Activated CD8-positive, alpha-beta memory T cell treated with anti-CD3 and anti-CD28 coated beads for 1 hour (primary cell): ENCODE results near the gene VLDLR.

ENCODE experiments used
- DNase-seq, 2 donors: peaks; one replicate each; pipeline ENCODE4 v3.0.0-alpha.2; 2020; ENCODE audit warnings: low read depth in 1 of 2; ENCODE audit errors: extremely low read depth in 1 of 2

The VLDLR gene

DNA sequence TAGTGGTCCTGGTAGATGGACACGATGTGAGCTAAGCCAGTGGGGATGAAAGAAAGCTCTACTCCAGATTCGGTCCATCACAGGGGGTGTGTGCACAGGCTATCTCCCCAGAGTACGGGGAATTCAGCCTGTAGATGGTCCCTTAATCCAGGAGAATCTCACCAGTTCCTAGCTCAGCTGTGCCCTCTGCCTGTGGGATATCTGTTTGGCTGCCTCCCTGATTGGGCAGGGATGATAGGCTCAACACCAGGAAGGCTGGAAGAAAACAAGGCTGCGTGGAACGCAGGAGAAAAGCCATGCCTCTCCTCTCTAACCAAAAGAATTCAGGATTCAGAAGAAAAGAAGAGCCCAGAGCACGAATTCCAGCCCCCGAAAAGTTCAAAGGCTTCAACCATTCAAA, 40.9 kb downstream of the VLDLR start:
- no peak for DNase-seq

DNA sequence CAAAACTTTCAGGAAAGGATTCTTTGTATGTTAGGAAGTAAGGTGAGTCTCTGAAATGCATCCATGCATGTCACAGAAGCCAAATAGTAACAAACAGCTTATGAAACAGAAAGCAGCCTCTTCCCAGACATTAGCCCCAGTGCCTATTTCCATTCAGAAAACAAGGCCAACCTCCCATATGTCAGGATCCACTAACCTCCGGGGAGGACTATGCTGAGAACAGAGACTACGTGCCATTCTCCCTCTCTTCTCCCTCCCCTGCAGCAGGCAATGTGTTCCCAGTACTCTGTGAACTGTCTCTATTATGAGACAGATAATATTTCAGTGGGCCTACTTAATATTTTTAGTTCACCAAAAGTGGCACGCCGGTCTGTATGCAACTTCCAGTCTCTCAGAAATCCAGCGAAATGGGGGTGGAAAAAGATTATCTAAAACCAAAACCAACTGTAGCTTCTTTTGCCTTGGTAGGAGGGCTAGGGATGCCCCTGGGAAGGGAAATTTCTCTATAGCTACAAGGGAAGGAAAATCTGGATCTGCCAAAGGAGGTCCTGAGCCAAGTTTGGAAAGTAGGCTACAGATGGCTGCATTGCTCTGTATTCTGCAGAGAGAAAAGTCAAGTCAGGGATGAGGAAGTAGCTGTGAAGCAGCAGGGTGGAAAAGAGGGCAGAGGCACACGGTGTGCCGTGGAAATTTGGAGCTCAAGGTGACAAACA, 42.0 kb downstream of the VLDLR start:
- no peak for DNase-seq

DNA sequence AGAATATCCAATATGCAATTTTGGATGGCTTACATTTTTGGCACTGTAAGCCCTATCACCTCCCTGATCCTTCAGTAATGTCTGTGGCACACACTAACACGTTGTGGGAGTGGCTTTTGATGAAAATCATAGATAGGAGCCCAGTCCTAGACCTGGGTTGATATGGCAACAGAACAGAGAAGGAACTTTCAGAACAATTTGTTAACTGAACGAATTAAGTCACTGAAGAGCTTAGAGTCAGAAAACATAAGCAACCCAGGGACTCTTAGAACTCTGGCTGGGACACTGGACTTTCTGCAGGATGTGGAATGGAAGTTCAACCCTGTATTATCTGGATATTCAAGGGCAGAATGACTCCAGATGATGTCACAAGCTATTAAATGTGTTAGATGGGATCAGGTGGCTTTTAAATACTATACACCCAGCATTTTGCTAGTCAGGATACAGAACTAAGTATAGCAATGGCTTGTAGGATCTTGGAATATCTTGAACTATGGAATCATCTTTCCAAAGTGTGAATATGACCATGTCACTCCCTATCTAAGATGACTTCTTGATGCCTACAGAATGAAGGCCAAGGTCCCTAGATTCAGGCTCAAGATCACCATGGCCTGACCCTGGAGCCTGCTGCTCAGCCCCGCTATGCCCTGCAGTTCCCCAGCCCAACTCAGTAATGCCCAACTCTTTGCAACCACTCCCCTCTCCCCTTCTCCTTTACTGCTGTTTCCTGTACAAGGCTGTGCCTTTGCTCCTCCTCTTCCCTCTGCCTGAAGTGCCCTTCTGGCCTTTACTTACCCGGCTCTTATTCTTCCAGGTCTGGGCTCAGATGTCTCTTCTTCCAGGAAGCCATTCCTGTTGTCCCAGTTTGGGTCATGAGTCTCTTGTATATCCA, 42.8 kb downstream of the VLDLR start:
- DNase-seq: no peak

DNA sequence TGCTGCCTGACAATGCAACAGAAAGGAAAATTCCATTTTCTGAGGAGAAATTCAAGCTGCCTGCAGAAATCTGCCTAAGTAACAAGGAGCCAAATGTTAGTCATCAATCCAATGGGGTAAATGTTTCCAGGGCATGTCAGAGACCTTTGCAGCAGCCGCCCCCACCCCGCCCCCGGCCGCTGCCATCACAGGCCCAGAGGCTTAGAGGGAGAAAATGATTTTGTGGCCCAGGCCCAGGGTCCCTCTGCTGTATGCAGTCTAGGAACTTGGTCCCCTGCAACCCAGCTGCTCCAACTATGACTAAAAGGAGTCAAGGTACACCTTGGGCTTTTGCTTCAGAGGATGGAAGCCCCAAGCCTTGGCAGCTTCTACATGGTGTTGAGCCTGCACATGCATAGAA, 45.0 kb downstream of the VLDLR start:
- DNase-seq: no peak

DNA sequence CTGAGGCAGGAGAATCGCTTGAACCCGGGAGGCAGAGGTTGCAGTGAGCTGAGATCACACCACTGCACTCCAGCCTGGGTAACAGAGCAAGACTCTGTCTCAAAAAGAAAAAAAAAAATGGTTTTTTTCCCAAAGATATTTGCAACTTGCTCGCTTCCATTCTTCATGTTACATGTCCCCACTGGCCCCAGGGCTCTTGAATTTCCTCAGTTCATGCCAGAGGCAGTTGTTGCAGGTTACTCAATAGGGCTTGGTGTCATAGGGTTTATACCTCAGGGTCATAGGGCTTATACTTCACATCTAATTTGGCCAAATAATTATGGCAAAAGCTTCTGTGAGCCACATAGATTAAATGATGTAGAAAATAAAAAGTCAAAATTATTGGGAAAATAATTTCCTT, 51.6 kb downstream of the VLDLR start:
- DNase-seq: no peak

DNA sequence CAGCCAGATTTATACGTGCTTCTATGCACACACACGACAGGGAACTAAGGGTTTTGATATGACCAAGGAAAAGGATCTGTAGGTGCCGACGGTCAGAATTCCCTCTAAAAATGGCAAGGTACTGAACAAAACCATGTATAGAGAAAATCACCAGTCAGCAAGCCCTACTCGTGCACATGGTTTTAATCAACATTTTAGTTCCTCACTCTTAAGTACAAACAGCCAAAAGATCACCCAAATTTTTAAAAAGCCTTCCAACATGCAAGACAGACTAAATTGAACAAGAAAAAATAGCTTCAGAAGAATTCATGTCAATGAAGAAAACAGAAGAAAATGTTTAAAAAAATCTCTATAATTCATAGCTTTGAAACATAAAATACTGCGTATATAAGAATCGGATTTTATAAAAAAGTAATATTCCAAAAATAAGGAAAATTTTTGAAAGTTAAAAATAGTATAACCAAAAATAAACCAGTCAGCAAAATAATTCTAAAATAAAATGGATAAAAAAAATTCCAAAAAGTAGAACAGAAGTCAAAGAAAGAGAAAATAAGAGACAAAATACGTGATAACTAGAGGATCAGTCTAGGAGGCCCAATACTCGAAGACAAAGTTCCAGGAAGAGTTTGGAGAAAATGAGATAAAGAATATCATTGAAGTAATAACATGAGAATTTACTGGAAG, 52.7 kb downstream of the VLDLR start:
- no peak for DNase-seq

DNA sequence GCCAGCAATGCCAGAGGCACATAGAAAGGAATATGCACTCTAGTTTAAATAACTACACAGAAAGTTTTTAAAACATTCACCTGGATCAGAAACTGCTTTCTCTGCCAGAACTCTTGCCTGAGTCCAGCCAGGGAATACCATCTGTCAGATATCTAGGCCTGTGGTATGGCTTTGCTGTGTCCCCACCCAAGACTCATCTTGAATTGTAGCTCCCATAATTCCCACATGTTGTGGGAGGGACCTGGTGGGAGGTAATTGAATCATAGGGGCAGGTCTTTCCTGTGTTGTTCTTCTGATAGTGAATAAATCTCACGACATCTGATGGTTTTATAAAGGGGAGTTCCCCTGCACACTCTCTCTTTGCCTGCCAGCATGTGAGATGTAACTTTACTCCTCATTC, 54.2 kb downstream of the VLDLR start:
- DNase-seq: no peak

DNA sequence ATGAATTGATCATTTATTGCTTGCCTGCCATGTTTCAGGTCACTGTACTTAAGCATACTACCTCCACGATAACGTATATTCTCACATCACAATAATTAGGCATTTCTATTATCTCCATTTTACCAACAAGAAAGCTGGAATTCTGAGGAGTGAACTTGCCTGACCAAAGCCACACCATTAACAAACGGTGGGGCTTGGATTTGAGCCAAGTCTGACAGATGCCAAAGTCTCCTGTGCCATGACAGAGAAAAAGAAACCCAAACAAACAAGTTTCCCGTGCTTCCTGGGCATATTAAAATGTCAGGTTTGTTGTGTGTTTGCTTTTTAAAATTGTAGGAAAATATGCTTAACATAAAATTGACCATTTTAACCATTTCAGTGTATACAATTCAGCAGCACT, 54.9 kb downstream of the VLDLR start:
- no peak for DNase-seq

DNA sequence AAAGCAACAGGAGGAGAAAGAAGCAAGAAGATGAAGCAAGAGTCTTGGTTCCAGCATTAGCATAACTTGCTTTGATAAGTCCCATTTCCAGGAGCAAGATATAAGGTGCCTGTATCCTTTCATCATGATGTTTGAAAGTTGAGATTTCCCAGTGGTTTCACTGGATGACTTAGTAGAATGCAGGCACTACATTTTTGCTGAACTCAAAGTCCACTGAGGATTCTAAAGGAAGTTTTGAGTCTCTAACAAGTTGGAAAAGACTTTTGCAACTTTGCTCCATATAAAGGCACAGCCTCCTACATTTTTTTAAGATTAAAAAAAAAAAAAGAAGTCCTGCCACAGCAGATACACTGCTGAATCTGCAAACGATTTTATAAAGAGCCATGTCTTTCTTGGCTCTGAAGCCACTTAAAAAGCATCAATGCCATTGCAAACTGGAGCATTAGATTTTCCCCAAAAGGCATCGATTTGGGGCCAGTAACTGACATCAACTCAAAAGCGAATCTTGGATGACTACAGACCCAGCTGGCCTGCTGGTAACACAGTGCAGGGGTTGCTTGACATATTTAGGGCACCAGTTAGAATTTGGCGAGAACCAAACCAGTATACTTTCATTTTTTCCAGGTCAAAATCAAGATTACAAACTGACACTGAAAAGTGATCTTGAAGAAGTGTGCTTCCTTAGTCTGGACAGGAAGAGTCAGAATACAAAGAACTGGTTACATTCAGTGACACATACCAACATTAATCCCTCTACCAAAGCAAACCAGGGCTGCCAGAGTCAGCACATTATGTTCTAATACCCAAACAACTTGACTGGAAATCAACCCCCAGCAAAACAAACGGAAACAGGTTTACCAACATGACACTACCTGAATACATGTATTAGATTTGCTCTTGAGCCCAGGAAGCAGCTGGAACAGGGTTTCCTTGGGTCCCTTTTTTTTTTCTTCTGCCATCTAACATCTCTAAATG, 56.6 kb downstream of the VLDLR start:
- DNase-seq: no peak

DNA sequence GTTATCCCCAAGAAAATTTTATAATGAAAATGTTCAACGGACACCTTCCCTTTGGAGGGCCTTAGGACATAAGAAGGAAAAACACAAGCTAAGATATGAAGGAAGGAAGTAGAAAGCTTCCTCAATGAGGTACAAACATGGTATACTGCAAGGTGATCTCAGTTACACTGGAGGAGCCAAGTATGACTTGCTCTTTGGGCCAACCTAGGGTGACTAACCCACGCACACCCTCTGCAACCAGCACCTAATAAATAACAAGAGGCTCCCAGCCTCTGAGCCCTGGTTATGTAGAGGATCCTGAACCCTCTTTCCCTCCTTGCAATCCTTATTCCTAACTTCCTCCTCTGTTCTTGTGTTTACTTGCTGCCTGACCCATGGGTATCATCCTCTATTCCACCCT, 57.4 kb downstream of the VLDLR start:
- no peak for DNase-seq

DNA sequence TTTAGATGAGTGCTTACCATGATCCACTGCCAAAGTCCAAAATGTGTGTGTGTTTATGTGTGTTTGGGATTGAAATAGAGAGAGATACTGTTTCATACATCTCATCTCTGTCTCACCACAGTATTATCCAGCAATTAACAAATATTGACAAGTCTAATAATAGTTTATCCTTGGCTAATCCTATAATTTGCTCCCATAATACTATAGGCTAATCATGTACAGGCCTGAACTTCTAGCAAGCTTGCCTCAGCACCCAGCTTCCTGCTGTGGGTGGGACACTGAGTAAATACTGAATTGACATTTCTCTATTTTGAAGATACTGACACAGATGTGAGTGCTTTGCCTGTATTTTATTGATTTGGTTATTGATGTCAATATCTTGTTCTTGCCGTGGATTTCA, 60.4 kb downstream of the VLDLR start:
- DNase-seq: no peak

DNA sequence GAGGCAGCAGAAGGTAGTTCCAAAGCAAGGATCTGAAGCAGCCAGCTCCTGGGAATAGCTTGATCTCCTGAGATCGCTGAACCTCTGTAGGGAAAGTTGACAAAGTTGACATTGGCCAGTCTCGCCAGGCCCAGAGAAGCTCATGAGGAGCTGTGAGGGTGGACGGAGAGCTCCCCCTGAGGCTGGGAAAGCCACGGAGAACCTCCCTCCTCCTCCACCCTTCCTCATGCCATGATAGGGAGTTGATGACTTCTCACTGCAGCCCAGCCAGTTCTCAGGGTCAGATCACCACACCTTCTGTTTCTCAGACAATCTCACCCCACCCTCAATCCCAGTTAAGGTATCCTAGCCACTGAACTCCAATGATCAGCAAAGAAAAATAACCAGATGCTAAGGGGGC, 65.3 kb downstream of the VLDLR start:
- DNase-seq: no peak

DNA sequence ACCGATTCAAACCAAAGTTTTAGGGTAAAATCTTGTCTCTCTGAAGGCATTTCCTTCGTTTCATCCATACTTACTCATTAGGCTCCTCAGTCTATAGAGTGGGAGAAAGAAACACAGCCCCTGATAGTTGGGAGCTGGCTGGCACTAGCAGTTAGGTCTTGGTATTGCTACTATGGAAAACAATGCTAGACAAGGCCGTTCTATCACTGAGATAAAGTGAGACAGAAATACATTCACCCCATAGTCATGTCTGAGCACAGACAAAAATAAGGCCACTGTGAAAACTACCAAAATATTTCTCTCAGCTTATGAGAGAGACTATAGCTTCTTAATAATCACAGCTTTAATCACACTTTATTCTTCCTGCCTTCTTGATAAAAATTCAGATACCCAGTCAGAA, 67.0 kb downstream of the VLDLR start:
- DNase-seq: no peak

DNA sequence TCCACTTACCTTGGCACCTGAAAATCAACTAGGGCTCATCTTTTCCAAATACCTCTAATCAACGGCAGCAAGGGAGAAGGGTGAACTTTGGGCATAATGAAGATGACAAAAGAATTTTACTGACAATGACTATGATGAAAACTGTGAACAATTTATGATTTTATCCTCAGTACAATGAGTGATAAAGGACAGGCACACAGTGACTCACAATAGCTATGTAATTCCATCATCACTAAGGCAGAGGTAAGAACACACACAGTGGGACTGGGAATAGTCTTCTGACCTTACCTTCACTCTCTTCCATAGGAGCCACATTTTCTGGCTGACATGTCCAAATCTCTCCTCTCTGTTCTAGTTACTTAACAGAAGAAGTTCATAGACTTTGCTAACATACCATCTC, 69.6 kb downstream of the VLDLR start:
- no peak for DNase-seq

DNA sequence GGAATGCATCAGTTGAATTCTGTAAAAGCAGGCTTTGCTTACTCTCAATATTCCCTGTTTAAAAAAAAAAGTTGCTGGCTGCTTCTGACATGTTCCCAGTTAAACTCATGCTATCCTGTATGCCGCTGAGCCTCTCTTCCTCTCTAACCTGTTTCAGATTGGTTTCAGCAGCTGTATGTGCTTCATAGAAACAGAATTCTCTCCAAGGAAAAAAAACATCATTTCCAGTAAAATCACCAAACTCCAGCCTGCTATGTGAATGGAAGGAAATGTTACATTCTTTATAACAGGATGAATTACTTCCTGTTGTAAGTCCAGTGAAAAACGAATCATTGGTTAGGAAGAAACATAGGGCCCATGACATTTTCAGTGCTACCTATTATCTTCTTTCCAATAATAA, 70.0 kb downstream of the VLDLR start:
- DNase-seq: no peak

DNA sequence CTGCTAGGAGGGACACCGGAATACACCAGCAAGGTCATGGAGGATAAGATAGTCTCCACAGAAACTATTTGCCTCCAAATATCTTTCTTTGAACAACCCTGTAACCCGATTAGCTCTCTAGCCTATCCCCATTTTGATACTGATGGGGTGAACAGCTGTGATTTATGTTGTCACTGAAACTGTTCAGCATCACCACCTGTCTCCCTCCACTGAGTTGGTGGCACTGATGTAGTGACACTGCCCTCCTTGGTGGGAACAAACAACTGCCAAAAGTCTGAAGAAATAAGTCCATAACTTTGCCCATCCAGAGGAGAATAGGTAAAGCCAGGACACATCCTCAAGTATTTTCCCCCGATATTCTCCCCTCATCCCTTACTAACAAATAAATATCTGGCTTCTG, 71.5 kb downstream of the VLDLR start:
- no peak for DNase-seq

DNA sequence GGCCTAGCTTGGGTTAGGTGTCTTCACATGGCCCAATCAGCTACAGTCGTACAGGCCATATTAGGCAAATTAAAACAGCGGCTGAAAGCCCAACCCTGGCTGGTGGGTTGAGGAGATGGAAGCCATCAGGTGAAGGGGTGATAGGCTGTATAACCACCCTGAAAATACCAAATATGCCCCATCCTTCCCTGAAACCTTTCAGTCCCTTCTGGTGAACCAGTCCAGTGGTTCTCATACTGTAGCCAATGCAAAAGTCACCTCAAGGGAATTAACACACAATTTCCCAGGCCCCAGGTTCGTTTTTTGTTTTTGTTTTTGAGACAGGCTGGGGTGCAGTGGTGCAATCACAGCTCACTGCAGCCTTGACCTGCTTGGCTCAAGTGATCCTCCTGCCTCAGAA, 75.9 kb downstream of the VLDLR start:
- DNase-seq: no peak

DNA sequence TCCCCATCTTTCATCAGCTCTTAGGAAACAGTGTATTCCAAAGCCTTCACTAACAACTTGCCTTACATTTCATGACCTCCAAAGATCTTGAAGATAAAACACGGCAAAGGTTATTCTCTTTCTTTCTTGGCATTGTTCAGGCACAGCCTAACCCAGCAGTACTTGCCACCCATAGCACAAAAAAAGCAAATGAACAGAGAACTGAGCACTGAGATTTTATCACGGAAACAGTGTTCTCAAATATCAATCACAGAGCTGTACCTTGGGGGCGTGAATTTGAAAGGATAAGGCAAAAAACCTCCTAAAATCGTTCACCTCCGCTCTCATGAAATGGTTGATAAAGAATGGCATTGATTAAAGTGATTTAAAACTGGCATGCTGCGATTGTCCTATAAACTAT, 78.8 kb downstream of the VLDLR start:
- no peak for DNase-seq

DNA sequence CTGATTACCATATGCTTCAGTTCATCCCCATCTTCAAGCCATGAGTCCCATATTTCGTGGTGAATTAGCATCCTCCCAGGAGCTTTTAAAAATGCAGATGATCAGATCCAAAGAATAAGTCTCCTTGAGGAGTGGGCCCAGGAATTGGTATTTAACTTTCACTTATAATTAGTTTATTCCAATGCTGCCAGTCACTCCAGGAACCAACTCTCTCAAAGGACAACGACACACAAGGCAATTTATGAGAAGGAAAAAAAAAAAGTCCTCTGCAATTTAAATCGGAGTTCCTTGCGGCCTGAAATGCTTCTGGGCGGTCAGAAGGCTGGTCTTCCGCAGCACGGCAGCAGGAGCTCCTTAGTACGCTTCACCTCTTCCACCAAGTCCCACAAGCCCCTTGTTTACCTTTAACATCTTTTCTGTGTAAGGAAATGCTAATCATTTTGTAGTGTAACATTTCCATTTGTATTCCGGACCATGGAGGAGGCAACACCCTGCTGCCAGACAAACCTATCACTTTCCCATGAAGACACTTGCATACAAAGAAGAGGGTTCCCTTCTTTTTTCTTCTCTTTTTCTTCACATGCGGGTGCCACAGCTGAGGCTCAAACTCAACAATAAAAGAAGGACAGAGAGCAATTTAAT, 79.4 kb downstream of the VLDLR start:
- DNase-seq: no peak

DNA sequence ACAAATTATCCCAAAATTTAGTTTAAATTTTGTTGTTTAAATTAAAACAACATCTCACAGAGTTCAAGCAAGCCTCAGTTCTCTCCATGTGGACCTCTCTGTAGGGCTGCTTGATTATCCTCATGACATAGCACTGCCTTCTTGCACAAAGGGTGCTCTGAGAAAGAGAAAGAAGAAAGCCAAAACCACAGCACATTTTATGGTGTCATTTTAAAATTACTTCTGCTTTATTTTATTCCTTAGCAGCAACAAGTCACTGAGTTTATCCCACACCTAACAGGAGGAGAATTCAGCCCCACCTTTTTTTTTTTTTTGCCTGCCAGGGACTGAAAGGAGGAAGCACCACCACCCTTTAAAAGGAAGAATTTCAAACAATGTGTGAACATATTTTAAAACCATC, 82.9 kb downstream of the VLDLR start:
- DNase-seq: no peak
